ENCODE data around the gene FAM135A. TPM values are rescaled to one million over a fixed set of nuclear protein-coding genes. Genes with fewer than 3 reads are reported as not detected.

Gene FAM135A
- total and polyA plus RNA-seq, 9 of the 15 experiments (the other 6 are each of a cell fraction or from before 2014, with no cell fraction given), result 7.4 to 32.9 (median 19.2) TPM

GRCh38 chr6:70489364-70489763 is 76.1 kb downstream of the FAM135A start (continued):
- no peak for TF ChIP-seq RNF219 (CRISPR knock-in tag; IDR thresholded peaks at IDR 0.05)

- H3K27ac ChIP-seq (ENCODE audit: extremely low read depth, low read depth, low read length), result no peak overlapping the region
- H3K27me3 ChIP-seq (ENCODE audit: control insufficient read depth in 2 of 2, insufficient read depth in 2 of 2, low read length in 2 of 2), result no peaks in the 10 kb centered on the region
- no peak overlapping the region for H3K9ac ChIP-seq (ENCODE audit: insufficient read depth in 1 of 2, low read depth in 2 of 2, low read length in 2 of 2)
- peaks cover 3% of the 10 kb centered on the region; the same call in 1 of the 3 replicates for H3K36me3 ChIP-seq (ENCODE audit: control insufficient read depth, insufficient read depth, low read length)
- no peaks in the 10 kb centered on the region for H3K79me2 ChIP-seq (ENCODE audit: control insufficient read depth, insufficient read depth, low read length)
- no peak overlapping the region for H3K4me3 ChIP-seq
- H3K4me1 ChIP-seq (replicated peaks in 1 of 2; ENCODE audit: control insufficient read depth in 2 of 2, insufficient read depth in 2 of 2, low read length in 2 of 2), result no peaks in the 10 kb centered on the region
- no peaks in the 10 kb centered on the region; the same call in 1 of the 2 replicates for H3K9me3 ChIP-seq (replicated peaks; ENCODE audit: control insufficient read depth, insufficient read depth, low read depth, low read length)
- ATAC-seq (no peak), FAIRE-seq (no peak), DNase-seq (ENCODE audit: extremely low read depth in 1 of 4, low spot score in 3 of 4) (no peak)
- in situ Hi-C loops (cut with MboI) (no loop called here), intact Hi-C loops (cut with micrococcal nuclease) (no loop called here)
- ChIA-PET CTCF (ENCODE audit: low intra/inter-chr PET ratio) (no interaction called here), POLR2A (no interaction called here)
- 100% methylated on average over 1 of the region's 1 CpG for WGBS (ENCODE audit: insufficient coverage, low coverage, missing lambda C conversion rate)
- H2AFZ ChIP-seq (ENCODE audit: low read depth, low read length), result no peak overlapping the region
- no peaks in the 10 kb centered on the region for H3K9me1 ChIP-seq (ENCODE audit: control insufficient read depth, insufficient read depth, low read length)
- H4K20me1 ChIP-seq (replicated peaks; ENCODE audit: control insufficient read depth, insufficient read depth, low read length), result no peaks in the 10 kb centered on the region
- no TSS peak for BruUV-seq (replicated peaks)
- H3K4me2 ChIP-seq (ENCODE audit: insufficient read depth, low read length), result no peak overlapping the region
- TF ChIP-seq ZNF764 (CRISPR knock-in tag; IDR thresholded peaks at IDR 0.05; ENCODE audit: low read depth), result no peak
- no peak for TF ChIP-seq SMC3 (conservative IDR thresholded peaks at IDR 0.05; ENCODE audit: insufficient read depth, low read depth, low read length)
- no peak for TF ChIP-seq ZNF224 (CRISPR knock-in tag; IDR thresholded peaks at IDR 0.05)
- no peak for TF ChIP-seq PRMT5 (CRISPR knock-in tag; IDR thresholded peaks at IDR 0.05)
- no peak for TF ChIP-seq RERE (CRISPR knock-in tag; IDR thresholded peaks at IDR 0.05; ENCODE audit: borderline replicate concordance)
- TF ChIP-seq HDAC6 (IDR thresholded peaks at IDR 0.05; ENCODE audit: low read depth, low read length), result no peak
- TF ChIP-seq BHLHE40 (IDR thresholded peaks at IDR 0.05; ENCODE audit: low read length), result no peak
- TF ChIP-seq SMAD4 (CRISPR knock-in tag; conservative IDR thresholded peaks at IDR 0.05), result no peak
- TF ChIP-seq PTTG1 (tag; IDR thresholded peaks at IDR 0.05; ENCODE audit: low read depth), result no peak
- no peak for TF ChIP-seq ZNF444 (CRISPR knock-in tag; IDR thresholded peaks at IDR 0.05)
- TF ChIP-seq ZBTB26 (CRISPR knock-in tag; IDR thresholded peaks at IDR 0.05), result no peak
- TF ChIP-seq ILF3 (IDR thresholded peaks at IDR 0.05; ENCODE audit: borderline replicate concordance), result no peak
These were observed 81.5 kb downstream of the FAM135A start for GRCh38 chr6:70494833-70495232.
